ENCODE results near the gene GNAO1.

GNAO1 gene

DNA sequence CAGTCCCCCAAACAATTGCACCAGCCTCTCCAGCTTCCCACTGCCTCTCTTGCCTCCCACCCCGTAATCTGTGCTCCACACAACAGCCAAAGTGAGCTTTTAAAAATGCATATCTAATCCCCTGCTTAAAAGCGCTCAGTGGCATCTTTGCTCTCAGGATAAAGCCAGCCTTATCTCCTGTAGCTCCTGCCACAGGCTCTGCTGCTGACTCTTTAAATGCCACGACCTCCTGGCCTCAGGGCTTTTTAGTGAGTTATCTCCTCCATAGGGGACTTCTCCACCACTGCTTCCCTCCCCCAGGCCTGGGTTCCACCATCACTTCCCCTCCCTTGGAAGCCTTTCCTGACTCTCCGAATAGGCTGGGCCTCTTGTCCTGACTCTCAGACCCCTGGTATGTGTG, 98.6 kb downstream of the GNAO1 start:
- Histone ChIP-seq H3K4me3 (ENCODE audit: low read depth, low read length) (no peak overlapping the region), H3K9me3 (ENCODE audit: control insufficient read depth, insufficient read depth, low read depth, low read length) (no peaks in the 10 kb centered on the region), H3K27ac (ENCODE audit: extremely low read depth, low read depth, low read length) (no peak overlapping the region), H3K36me3 (ENCODE audit: control insufficient read depth in 2 of 2, insufficient read depth in 1 of 2, low read length in 2 of 2) (no peaks in the 10 kb centered on the region), H3K4me1 (ENCODE audit: control insufficient read depth, insufficient read depth, low read length) (no peaks in the 10 kb centered on the region)
- TF ChIP-seq YY1 (tag by site-specific recombination; IDR thresholded peaks at IDR 0.05) (no peak), ZNF48 (tag by site-specific recombination; IDR thresholded peaks at IDR 0.05) (no peak), ZNF23 (tag by site-specific recombination; IDR thresholded peaks at IDR 0.05; ENCODE audit: borderline replicate concordance) (no peak), ZNF157 (tag by site-specific recombination; IDR thresholded peaks at IDR 0.05) (no peak), HOXD13 (CRISPR knock-in tag; IDR thresholded peaks at IDR 0.05; ENCODE audit: borderline replicate concordance) (no peak), SCRT1 (tag by site-specific recombination; IDR thresholded peaks at IDR 0.05; ENCODE audit: borderline replicate concordance) (no peak), ZNF248 (tag by site-specific recombination; IDR thresholded peaks at IDR 0.05) (no peak), ZNF791 (tag by site-specific recombination; IDR thresholded peaks at IDR 0.05) (no peak), ZNF324 (tag by site-specific recombination; IDR thresholded peaks at IDR 0.05) (no peak), ZNF561 (tag by site-specific recombination; IDR thresholded peaks at IDR 0.05; ENCODE audit: borderline replicate concordance) (no peak), ZEB2 (tag by site-specific recombination; IDR thresholded peaks at IDR 0.05) (no peak), ZNF169 (tag by site-specific recombination; IDR thresholded peaks at IDR 0.05) (no peak), ZNF488 (tag by site-specific recombination; IDR thresholded peaks at IDR 0.05) (no peak), ZNF624 (tag by site-specific recombination; IDR thresholded peaks at IDR 0.05) (no peak), ZNF214 (tag by site-specific recombination; IDR thresholded peaks at IDR 0.05; ENCODE audit: borderline replicate concordance) (no peak), ZNF585B (tag by site-specific recombination; IDR thresholded peaks at IDR 0.05) (no peak), HIC1 (tag by site-specific recombination; IDR thresholded peaks at IDR 0.05) (no peak), BCL11A (tag by site-specific recombination; IDR thresholded peaks at IDR 0.05; ENCODE audit: low read depth) (no peak)
- TF ChIP-seq, protein P1, sequence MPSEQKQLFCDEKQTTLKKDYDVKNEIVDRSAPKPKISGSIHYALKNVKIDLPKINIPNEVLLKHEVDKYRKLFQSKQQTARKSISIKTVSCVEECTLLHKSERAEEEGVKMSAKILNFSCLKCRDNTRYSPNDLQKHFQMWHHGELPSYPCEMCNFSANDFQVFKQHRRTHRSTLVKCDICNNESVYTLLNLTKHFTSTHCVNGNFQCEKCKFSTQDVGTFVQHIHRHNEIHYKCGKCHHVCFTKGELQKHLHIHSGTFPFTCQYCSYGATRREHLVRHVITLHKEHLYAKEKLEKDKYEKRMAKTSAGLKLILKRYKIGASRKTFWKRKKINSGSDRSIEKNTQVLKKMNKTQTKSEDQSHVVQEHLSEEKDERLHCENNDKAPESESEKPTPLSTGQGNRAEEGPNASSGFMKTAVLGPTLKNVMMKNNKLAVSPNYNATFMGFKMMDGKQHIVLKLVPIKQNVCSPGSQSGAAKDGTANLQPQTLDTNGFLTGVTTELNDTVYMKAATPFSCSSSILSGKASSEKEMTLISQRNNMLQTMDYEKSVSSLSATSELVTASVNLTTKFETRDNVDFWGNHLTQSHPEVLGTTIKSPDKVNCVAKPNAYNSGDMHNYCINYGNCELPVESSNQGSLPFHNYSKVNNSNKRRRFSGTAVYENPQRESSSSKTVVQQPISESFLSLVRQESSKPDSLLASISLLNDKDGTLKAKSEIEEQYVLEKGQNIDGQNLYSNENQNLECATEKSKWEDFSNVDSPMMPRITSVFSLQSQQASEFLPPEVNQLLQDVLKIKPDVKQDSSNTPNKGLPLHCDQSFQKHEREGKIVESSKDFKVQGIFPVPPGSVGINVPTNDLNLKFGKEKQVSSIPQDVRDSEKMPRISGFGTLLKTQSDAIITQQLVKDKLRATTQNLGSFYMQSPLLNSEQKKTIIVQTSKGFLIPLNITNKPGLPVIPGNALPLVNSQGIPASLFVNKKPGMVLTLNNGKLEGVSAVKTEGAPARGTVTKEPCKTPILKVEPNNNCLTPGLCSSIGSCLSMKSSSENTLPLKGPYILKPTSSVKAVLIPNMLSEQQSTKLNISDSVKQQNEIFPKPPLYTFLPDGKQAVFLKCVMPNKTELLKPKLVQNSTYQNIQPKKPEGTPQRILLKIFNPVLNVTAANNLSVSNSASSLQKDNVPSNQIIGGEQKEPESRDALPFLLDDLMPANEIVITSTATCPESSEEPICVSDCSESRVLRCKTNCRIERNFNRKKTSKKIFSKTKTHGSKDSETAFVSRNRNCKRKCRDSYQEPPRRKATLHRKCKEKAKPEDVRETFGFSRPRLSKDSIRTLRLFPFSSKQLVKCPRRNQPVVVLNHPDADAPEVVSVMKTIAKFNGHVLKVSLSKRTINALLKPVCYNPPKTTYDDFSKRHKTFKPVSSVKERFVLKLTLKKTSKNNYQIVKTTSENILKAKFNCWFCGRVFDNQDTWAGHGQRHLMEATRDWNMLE (tag by site-specific recombination; conservative IDR thresholded peaks at IDR 0.05; ENCODE audit: low read depth), result no peak
- TF ChIP-seq, protein P2, sequence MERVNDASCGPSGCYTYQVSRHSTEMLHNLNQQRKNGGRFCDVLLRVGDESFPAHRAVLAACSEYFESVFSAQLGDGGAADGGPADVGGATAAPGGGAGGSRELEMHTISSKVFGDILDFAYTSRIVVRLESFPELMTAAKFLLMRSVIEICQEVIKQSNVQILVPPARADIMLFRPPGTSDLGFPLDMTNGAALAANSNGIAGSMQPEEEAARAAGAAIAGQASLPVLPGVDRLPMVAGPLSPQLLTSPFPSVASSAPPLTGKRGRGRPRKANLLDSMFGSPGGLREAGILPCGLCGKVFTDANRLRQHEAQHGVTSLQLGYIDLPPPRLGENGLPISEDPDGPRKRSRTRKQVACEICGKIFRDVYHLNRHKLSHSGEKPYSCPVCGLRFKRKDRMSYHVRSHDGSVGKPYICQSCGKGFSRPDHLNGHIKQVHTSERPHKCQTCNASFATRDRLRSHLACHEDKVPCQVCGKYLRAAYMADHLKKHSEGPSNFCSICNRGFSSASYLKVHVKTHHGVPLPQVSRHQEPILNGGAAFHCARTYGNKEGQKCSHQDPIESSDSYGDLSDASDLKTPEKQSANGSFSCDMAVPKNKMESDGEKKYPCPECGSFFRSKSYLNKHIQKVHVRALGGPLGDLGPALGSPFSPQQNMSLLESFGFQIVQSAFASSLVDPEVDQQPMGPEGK (tag by site-specific recombination; IDR thresholded peaks at IDR 0.05), result no peak
- POLR2A ChIA-PET, result no interaction called here
- CTCF ChIA-PET, result no interaction called here

Measured in HEK293 (cell line).